ENCODE results near the gene TPST2. TPM values are rescaled to one million over a fixed set of nuclear protein-coding genes. Genes with fewer than 3 reads are reported as not detected.

TPST2 gene
- total RNA-seq, 1 experiment from 2014 or later = 11.8 TPM

DNA sequence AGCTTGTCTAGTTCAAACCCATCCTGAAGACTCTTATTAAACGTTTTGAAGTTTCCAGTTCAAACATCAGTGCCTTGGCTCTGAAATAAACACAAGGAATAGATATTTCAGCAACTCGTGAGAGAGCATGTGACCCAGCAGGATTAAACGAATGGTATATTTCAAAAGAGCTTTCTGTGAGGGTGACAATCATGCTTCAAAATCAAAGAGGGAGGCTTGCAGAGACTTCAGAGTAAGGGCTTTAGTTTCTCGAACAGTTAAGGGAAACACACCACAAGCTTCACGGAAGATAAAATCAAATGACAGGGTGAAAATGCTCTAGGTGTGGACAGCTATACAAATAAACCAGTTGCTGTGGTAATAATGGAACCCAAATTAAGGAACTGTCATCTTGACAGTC lies 107.8 kb downstream of the TPST2 start:
- no TSS peak for BruUV-seq (replicated peaks)
- H3K9me3 Mint-ChIP-seq (ENCODE audit: low read depth, unreplicated experiment) = no peaks in the 10 kb centered on the region
- H3K36me3 Mint-ChIP-seq (ENCODE audit: insufficient read depth, unreplicated experiment) = peaks cover 50% of the 10 kb centered on the region
- H3K27ac Mint-ChIP-seq (ENCODE audit: unreplicated experiment) = peak overlapping the region; percentile 94
- peak overlapping the region; percentile 85 for H3K4me3 Mint-ChIP-seq (ENCODE audit: low read depth, unreplicated experiment)
- intact Hi-C loops (cut with micrococcal nuclease; ENCODE audit: unreplicated experiment) = no loop called here
- H3K27me3 Mint-ChIP-seq (ENCODE audit: unreplicated experiment) = no peaks in the 10 kb centered on the region
- DNase-seq = no peak
- TF ChIP-seq, protein P1, sequence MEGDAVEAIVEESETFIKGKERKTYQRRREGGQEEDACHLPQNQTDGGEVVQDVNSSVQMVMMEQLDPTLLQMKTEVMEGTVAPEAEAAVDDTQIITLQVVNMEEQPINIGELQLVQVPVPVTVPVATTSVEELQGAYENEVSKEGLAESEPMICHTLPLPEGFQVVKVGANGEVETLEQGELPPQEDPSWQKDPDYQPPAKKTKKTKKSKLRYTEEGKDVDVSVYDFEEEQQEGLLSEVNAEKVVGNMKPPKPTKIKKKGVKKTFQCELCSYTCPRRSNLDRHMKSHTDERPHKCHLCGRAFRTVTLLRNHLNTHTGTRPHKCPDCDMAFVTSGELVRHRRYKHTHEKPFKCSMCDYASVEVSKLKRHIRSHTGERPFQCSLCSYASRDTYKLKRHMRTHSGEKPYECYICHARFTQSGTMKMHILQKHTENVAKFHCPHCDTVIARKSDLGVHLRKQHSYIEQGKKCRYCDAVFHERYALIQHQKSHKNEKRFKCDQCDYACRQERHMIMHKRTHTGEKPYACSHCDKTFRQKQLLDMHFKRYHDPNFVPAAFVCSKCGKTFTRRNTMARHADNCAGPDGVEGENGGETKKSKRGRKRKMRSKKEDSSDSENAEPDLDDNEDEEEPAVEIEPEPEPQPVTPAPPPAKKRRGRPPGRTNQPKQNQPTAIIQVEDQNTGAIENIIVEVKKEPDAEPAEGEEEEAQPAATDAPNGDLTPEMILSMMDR (IDR thresholded peaks at IDR 0.05; ENCODE audit: unreplicated experiment) = no peak
- peaks cover 62% of the 10 kb centered on the region for H3K4me1 Mint-ChIP-seq (ENCODE audit: low read depth, unreplicated experiment)
- CTCF ChIA-PET = interaction anchor here (0.6 kb wide), 1 partner anchor 97 kb away, joined by 3 read pairs; no protein-coding TSS in a partner anchor

DNA sequence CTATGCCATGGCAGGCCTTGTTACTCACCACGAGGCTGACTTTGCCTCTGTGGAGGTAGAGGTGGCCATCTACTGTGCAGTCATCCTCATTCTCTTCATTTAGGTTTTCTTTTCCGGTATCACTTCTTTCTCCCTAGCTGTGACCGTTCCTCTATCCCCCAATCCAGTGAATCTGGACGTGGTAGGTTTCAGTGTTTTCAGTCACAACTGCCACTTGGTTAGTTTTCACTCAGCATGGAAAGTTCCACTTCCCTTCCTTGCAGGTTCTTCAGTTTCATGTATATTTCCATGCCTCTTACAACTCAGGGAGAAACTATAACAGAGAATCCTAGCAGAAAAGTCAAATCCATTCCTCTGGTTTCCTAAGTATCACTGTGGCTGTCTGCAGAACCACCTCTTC lies 108.2 kb downstream of the TPST2 start:
- no TSS peak for BruUV-seq (replicated peaks)
- Mint-ChIP-seq H3K4me1 (ENCODE audit: low read depth, unreplicated experiment) (peaks cover 62% of the 10 kb centered on the region), H3K4me3 (ENCODE audit: low read depth, unreplicated experiment) (peak overlapping the region; percentile 85), H3K27me3 (ENCODE audit: unreplicated experiment) (no peaks in the 10 kb centered on the region), H3K9me3 (ENCODE audit: low read depth, unreplicated experiment) (no peaks in the 10 kb centered on the region), H3K36me3 (ENCODE audit: insufficient read depth, unreplicated experiment) (peaks cover 51% of the 10 kb centered on the region), H3K27ac (ENCODE audit: unreplicated experiment) (peak overlapping the region; percentile 94)
- TF ChIP-seq, protein P1 (IDR thresholded peaks at IDR 0.05; ENCODE audit: unreplicated experiment) = no peak
- CTCF ChIA-PET = interaction anchor here (0.6 kb wide), 1 partner anchor 96 kb away, joined by 3 read pairs; no protein-coding TSS in a partner anchor
- DNase-seq = no peak
- intact Hi-C loops (cut with micrococcal nuclease; ENCODE audit: unreplicated experiment) = no loop called here

DNA sequence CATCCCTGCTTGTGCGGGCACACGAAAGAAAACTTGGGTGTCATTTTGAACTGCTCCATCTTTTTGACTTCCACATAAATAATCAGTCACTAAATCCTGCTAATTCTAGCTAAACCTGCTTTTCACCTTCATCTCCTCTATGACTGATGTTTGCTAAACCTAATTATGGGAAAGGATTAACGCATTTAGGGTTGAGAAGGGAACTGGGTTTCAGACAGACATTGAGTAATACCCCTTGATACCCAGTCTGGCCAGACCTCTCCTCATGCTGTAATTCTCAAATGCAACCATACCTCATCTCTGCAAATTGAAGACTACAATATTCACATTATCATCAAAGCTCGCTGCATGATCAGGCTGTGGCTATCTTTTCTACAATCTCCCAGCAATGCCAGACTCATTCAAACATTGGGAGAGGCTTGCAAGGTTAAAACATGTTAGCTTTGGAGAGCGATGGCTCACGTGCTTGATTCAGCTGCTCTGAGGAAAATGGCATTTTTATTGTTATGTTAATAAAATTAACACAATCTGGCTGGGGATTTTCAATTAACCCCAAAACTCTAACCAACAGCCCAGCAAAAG lies 108.7 kb downstream of the TPST2 start:
- BruUV-seq (replicated peaks) = no TSS peak

DNA sequence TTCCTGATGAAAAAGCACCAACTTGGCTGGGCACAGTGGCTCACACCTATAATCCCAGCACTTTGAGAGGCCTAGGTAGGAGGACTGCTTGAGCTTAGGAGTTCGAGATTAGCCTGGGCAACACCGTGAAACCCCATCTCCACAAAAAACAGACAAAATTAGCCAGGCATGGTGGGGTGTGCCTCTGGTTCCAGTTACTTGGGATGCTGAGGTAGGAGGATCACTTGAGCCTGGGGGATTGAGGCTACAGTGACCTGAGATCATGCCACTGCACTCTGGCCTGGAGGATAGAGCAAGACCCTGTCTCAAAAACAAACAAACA lies 109.4 kb downstream of the TPST2 start:
- Mint-ChIP-seq H3K27ac (ENCODE audit: unreplicated experiment) (no peak overlapping the region), H3K36me3 (ENCODE audit: insufficient read depth, unreplicated experiment) (peaks cover 56% of the 10 kb centered on the region), H3K27me3 (ENCODE audit: unreplicated experiment) (no peaks in the 10 kb centered on the region), H3K4me1 (ENCODE audit: low read depth, unreplicated experiment) (peaks cover 52% of the 10 kb centered on the region), H3K4me3 (ENCODE audit: low read depth, unreplicated experiment) (no peak overlapping the region), H3K9me3 (ENCODE audit: low read depth, unreplicated experiment) (no peaks in the 10 kb centered on the region)
- CTCF ChIA-PET = no interaction called here
- TF ChIP-seq, protein P1 (IDR thresholded peaks at IDR 0.05; ENCODE audit: unreplicated experiment) = no peak
- intact Hi-C loops (cut with micrococcal nuclease; ENCODE audit: unreplicated experiment) = no loop called here
- DNase-seq = no peak
- BruUV-seq (replicated peaks) = no TSS peak

More for the DNA sequence above, 108.7 kb downstream of the TPST2 start:
- Mint-ChIP-seq H3K36me3 (ENCODE audit: insufficient read depth, unreplicated experiment) (peaks cover 56% of the 10 kb centered on the region), H3K4me1 (ENCODE audit: low read depth, unreplicated experiment) (peaks cover 58% of the 10 kb centered on the region), H3K27ac (ENCODE audit: unreplicated experiment) (peak overlapping the region; percentile 94), H3K9me3 (ENCODE audit: low read depth, unreplicated experiment) (no peaks in the 10 kb centered on the region), H3K4me3 (ENCODE audit: low read depth, unreplicated experiment) (peak overlapping the region; percentile 24), H3K27me3 (ENCODE audit: unreplicated experiment) (no peaks in the 10 kb centered on the region)
- no peak for DNase-seq
- intact Hi-C loops (cut with micrococcal nuclease; ENCODE audit: unreplicated experiment) = no loop called here
- CTCF ChIA-PET = interaction anchor here (0.6 kb wide), 1 partner anchor 96 kb away, joined by 3 read pairs; no protein-coding TSS in a partner anchor
- TF ChIP-seq, protein P1 (IDR thresholded peaks at IDR 0.05; ENCODE audit: unreplicated experiment) = no peak

Measured in Calu3 (cell line).